Measurements from ENCODE around the gene DBN1.
A peak's percentile ranks its signal among the peaks of the same experiment; 100 is the strongest.

The DBN1 gene

GRCh38 chr5:177472460-177473442, 683 bp downstream of the DBN1 start:
- peak; percentile 69 for DNase-seq (ENCODE audit: low read depth)

- peak; percentile 55 for DNase-seq (ENCODE audit: low read depth)
These were observed 1.7 kb downstream of the DBN1 start for GRCh38 chr5:177471610-177472356.

GRCh38 chr5:177470759-177471536, 2.5 kb downstream of the DBN1 start:
- DNase-seq (ENCODE audit: low read depth): no peak

GRCh38 chr5:177469750-177470525, 3.5 kb downstream of the DBN1 start:
- no peak for DNase-seq (ENCODE audit: low read depth)

- no peak for DNase-seq (ENCODE audit: low read depth)
These were observed 4.5 kb downstream of the DBN1 start for GRCh38 chr5:177468685-177469628.

GRCh38 chr5:177468329-177468684, 5.1 kb downstream of the DBN1 start:
- DNase-seq (ENCODE audit: low read depth): no peak

GRCh38 chr5:177467436-177467835, 6.0 kb downstream of the DBN1 start:
- DNase-seq (ENCODE audit: low read depth): no peak

- no peak for DNase-seq (ENCODE audit: low read depth)
These were observed 6.6 kb downstream of the DBN1 start for GRCh38 chr5:177466861-177467260.

- no peak for DNase-seq (ENCODE audit: low read depth)
These were observed 8.4 kb downstream of the DBN1 start for GRCh38 chr5:177465044-177465443.

GRCh38 chr5:177462021-177462670, 11.3 kb downstream of the DBN1 start:
- DNase-seq (ENCODE audit: low read depth): no peak

GRCh38 chr5:177459819-177460628, 13.4 kb downstream of the DBN1 start:
- DNase-seq (ENCODE audit: low read depth): no peak

GRCh38 chr5:177459357-177459756, 14.1 kb downstream of the DBN1 start:
- DNase-seq (ENCODE audit: low read depth): no peak

- DNase-seq (ENCODE audit: low read depth): no peak
These were observed 14.5 kb downstream of the DBN1 start for GRCh38 chr5:177458912-177459350.

- no peak for DNase-seq (ENCODE audit: low read depth)
These were observed 15.4 kb downstream of the DBN1 start for GRCh38 chr5:177457852-177458681.

- no peak for DNase-seq (ENCODE audit: low read depth)
These were observed 16.2 kb downstream of the DBN1 start for GRCh38 chr5:177456976-177457851.

GRCh38 chr5:177456591-177456964, 16.9 kb downstream of the DBN1 start:
- DNase-seq (ENCODE audit: low read depth): no peak
